Lower leg skin (tissue), 3 donors: ENCODE results near the gene MAP3K13.

ENCODE experiments used
- POLR2A ChIP-seq, 2 donors: fragments of 450-650 bp; IDR thresholded peaks; one replicate each; pipeline ENCODE4 v1.6.1; 2016 to 2017; ENCODE audit warnings: antibody characterized with exemption in 2 of 2, mild to moderate bottlenecking in 1 of 2, moderate library complexity in 1 of 2
- TF ChIP-seq, protein P1 (sequence below), 3 donors: fragments of 450-650 bp; IDR thresholded peaks; one replicate each; pipeline ENCODE4 v1.5.1; 2016; ENCODE audit warnings: antibody characterized with exemption in 3 of 3, mild to moderate bottlenecking in 3 of 3, moderate library complexity in 2 of 3

GRCh38 chr3:185401319-185401955 is 38.5 kb downstream of the MAP3K13 start:
- TF ChIP-seq, protein P1, sequence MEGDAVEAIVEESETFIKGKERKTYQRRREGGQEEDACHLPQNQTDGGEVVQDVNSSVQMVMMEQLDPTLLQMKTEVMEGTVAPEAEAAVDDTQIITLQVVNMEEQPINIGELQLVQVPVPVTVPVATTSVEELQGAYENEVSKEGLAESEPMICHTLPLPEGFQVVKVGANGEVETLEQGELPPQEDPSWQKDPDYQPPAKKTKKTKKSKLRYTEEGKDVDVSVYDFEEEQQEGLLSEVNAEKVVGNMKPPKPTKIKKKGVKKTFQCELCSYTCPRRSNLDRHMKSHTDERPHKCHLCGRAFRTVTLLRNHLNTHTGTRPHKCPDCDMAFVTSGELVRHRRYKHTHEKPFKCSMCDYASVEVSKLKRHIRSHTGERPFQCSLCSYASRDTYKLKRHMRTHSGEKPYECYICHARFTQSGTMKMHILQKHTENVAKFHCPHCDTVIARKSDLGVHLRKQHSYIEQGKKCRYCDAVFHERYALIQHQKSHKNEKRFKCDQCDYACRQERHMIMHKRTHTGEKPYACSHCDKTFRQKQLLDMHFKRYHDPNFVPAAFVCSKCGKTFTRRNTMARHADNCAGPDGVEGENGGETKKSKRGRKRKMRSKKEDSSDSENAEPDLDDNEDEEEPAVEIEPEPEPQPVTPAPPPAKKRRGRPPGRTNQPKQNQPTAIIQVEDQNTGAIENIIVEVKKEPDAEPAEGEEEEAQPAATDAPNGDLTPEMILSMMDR (IDR thresholded peaks at IDR 0.05): no peak
- no peak for TF ChIP-seq POLR2A (IDR thresholded peaks at IDR 0.05)
